H9 (cell line): ENCODE results near the gene AMBRA1. TPM values are rescaled to one million over a fixed set of nuclear protein-coding genes. Genes with fewer than 3 reads are reported as not detected.

Experiments
- DNase-seq: peaks from one replicate; pipeline ENCODE4 v3.0.0-alpha.2; 2017
- H2AFZ ChIP-seq: one replicate; pipeline ENCODE4 v1.6.1; 2013; ENCODE audit warnings: mild to moderate bottlenecking, low read length, control low read depth, moderate library complexity
- H2AK5ac ChIP-seq: 2 replicates; pipeline ENCODE4 v1.6.1; 2013; ENCODE audit warnings: low read length, control low read depth, mixed read lengths; ENCODE audit not compliant: insufficient read length
- H2BK120ac ChIP-seq: one replicate; pipeline ENCODE4 v1.6.1; 2013; ENCODE audit warnings: low read depth, mild to moderate bottlenecking, low read length, control low read depth, inconsistent platforms; ENCODE audit not compliant: poor library complexity, severe bottlenecking
- H2BK12ac ChIP-seq: 2 replicates; pipeline ENCODE4 v1.6.1; 2013; ENCODE audit warnings: low read length, control low read depth, mixed read lengths, low read depth; ENCODE audit not compliant: insufficient read length
- H2BK15ac ChIP-seq: 2 replicates; pipeline ENCODE4 v1.6.1; 2013; ENCODE audit warnings: low read depth, low read length, control low read depth
- H2BK20ac ChIP-seq: one replicate; pipeline ENCODE4 v1.6.1; 2013; ENCODE audit warnings: low read depth, mild to moderate bottlenecking, low read length, control low read depth, inconsistent platforms; ENCODE audit not compliant: poor library complexity, severe bottlenecking
- H2BK5ac ChIP-seq: 2 replicates; pipeline ENCODE4 v1.6.1; 2013; ENCODE audit warnings: low read length, control low read depth, mixed read lengths; ENCODE audit not compliant: insufficient read length
- H3K14ac ChIP-seq: 2 replicates; pipeline ENCODE4 v1.6.1; 2013; ENCODE audit warnings: low read length, control low read depth; ENCODE audit not compliant: insufficient read depth
- H3K18ac ChIP-seq: 2 replicates; pipeline ENCODE4 v1.6.1; 2013; ENCODE audit warnings: low read depth, mild to moderate bottlenecking, mixed read lengths, low read length, control low read depth; ENCODE audit not compliant: insufficient read length
- H3K23ac ChIP-seq: 2 replicates; pipeline ENCODE4 v1.6.1; 2013; ENCODE audit warnings: low read length, control low read depth, mixed read lengths, low read depth; ENCODE audit not compliant: insufficient read length
- H3K23me2 ChIP-seq: 2 replicates; pipeline ENCODE4 v1.6.1; 2013; ENCODE audit warnings: low read depth, mild to moderate bottlenecking, mixed read lengths, low read length, control low read depth; ENCODE audit not compliant: insufficient read length, poor library complexity, severe bottlenecking
- H3K27ac ChIP-seq: 2 replicates; pipeline ENCODE4 v1.5.1; 2013; ENCODE audit warnings: low read length, control low read depth, mixed read lengths, low read depth; ENCODE audit not compliant: insufficient read length
- H3K27me3 ChIP-seq: 2 replicates; pipeline ENCODE4 v1.6.1; 2013; ENCODE audit warnings: low read length, control low read depth, inconsistent platforms; ENCODE audit not compliant: insufficient read depth
- H3K4ac ChIP-seq: 2 replicates; pipeline ENCODE4 v1.6.1; 2013; ENCODE audit warnings: low read depth, mild to moderate bottlenecking, control low read depth, inconsistent platforms, low read length, moderate library complexity
- H3K4me1 ChIP-seq: 2 replicates; pipeline ENCODE4 v1.6.1; 2013; ENCODE audit warnings: low read length, control low read depth, inconsistent platforms; ENCODE audit not compliant: insufficient read depth
- H3K4me2 ChIP-seq: 2 replicates; pipeline ENCODE4 v1.6.1; 2013; ENCODE audit warnings: low read length, control low read depth, mixed read lengths; ENCODE audit not compliant: insufficient read length, insufficient read depth
- H3K56ac ChIP-seq: 2 replicates; pipeline ENCODE4 v1.6.1; 2013; ENCODE audit warnings: low read depth, mild to moderate bottlenecking, mixed read lengths, low read length, control low read depth; ENCODE audit not compliant: insufficient read length
- H3K79me1 ChIP-seq: 2 replicates; pipeline ENCODE4 v1.6.1; 2013; ENCODE audit warnings: low read depth, mild to moderate bottlenecking, moderate library complexity, low read length, control low read depth, inconsistent platforms; ENCODE audit not compliant: insufficient read depth, poor library complexity, severe bottlenecking
- H3K79me2 ChIP-seq: 2 replicates; pipeline ENCODE4 v1.6.1; 2013; ENCODE audit warnings: low read length, control low read depth, inconsistent platforms; ENCODE audit not compliant: insufficient read depth
- H3K9ac ChIP-seq: 2 replicates; pipeline ENCODE4 v1.6.1; 2013; ENCODE audit warnings: low read length, control low read depth, mixed read lengths; ENCODE audit not compliant: insufficient read length; ENCODE audit errors: extremely low read depth
- H3K9me3 ChIP-seq: one replicate; pipeline ENCODE4 v1.6.1; 2013; ENCODE audit warnings: low read depth, low read length, inconsistent platforms; ENCODE audit not compliant: control insufficient read depth
- H3T11ph ChIP-seq: one replicate; pipeline ENCODE4 v1.6.1; 2013; ENCODE audit warnings: mild to moderate bottlenecking, low read length, control low read depth, inconsistent platforms
- H4K20me1 ChIP-seq: one replicate; pipeline ENCODE4 v1.6.1; 2013; ENCODE audit not compliant: control insufficient read depth, insufficient read length, insufficient read depth
- H4K5ac ChIP-seq: 2 replicates; pipeline ENCODE4 v1.6.1; 2013; ENCODE audit warnings: low read depth, mild to moderate bottlenecking, mixed read lengths, low read length, control low read depth; ENCODE audit not compliant: insufficient read length
- H4K8ac ChIP-seq: replicated peaks from 2 replicates; pipeline ENCODE4 v1.6.1; 2013; ENCODE audit warnings: low read length, control low read depth, mixed read lengths, low read depth; ENCODE audit not compliant: insufficient read length
- H4K91ac ChIP-seq: 2 replicates; pipeline ENCODE4 v1.6.1; 2013; ENCODE audit warnings: low read depth, mild to moderate bottlenecking, moderate library complexity, mixed read lengths, low read length, control low read depth; ENCODE audit not compliant: insufficient read length
- H3K27ac Mint-ChIP-seq, 3 experiments: 2 replicates in 2 of 3; 3 replicates in 1 of 3; pipeline ENCODE4 v1.8.0; 2020 to 2021; ENCODE audit warnings: mixed read lengths in 3 of 3, mild to moderate bottlenecking in 1 of 3, moderate library complexity in 1 of 3
- H3K27me3 Mint-ChIP-seq: 2 replicates; pipeline ENCODE4 v1.8.0; 2021; ENCODE audit warnings: low read depth, mild to moderate bottlenecking, moderate library complexity, mixed read lengths
- H3K36me3 Mint-ChIP-seq, 3 experiments: 2 replicates in 2 of 3; 3 replicates in 1 of 3; pipeline ENCODE4 v1.8.0; 2020 to 2021; ENCODE audit warnings: low read depth in 3 of 3, mixed read lengths in 3 of 3; ENCODE audit not compliant: insufficient read depth in 1 of 3
- H3K4me1 Mint-ChIP-seq, 2 experiments: 2 replicates each; pipeline ENCODE4 v1.8.0; 2020; ENCODE audit warnings: mixed read lengths in 2 of 2
- H3K4me3 Mint-ChIP-seq, 2 experiments: 2 replicates in 1 of 2; 3 replicates in 1 of 2; pipeline ENCODE4 v1.8.0; 2020 to 2021; ENCODE audit warnings: mild to moderate bottlenecking in 2 of 2, mixed read lengths in 2 of 2, moderate library complexity in 1 of 2
- H3K9me3 Mint-ChIP-seq, 2 experiments: 2 replicates in 1 of 2; 3 replicates in 1 of 2; pipeline ENCODE4 v1.8.0; 2020; ENCODE audit warnings: mild to moderate bottlenecking in 2 of 2, mixed read lengths in 2 of 2, moderate library complexity in 1 of 2
- WGBS: extraction: QIAGEN DNeasy Blood & Tissue Kit; methylation state at CpG from one replicate; pipeline ENCODE4 v1.1.7; 2013; ENCODE audit warnings: missing lambda C conversion rate, low lambda C conversion rate, mixed read lengths; ENCODE audit not compliant: insufficient read length; ENCODE audit errors: extremely low coverage; 5-methylcytosine and 5-hydroxymethylcytosine counted together
- total RNA-seq: library from RNA; stranded (reverse); gene quantifications from 2 replicates; pipeline ENCODE4 v1.2.1, GENCODE V29; 2021
- TF ChIP-seq, protein P1 (sequence below): fragments of 200-600 bp; sonication (generic); conservative IDR thresholded peaks from 3 replicates; pipeline ENCODE4 v1.8.0; 2021; ENCODE audit warnings: antibody characterized with exemption, mild to moderate bottlenecking

The AMBRA1 gene
- total RNA-seq, 1 experiment from 2014 or later: 37.5 TPM

DNA sequence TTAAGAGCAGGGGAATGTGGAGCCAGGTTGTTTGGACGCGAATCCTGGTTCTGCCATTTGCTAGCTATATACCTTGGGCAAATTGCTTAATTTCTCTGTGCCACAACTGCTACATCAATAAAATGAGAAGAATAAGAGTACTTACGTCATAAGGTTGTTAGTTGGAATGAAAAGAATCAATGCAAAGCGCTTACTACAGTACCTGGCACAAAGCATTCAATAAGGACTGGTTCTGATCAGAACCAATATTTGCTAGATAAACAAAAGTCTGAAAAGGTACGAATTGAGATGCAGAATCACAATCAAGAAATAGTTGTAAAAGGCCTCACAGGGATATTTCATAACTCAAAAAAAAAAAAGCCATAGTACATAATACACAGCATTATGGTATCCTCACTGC, 11.2 kb downstream of the AMBRA1 start:
- WGBS: no CpG with 5 or more reads among the region's 5 CpGs
- H3K27me3 ChIP-seq: no peaks in the 10 kb centered on the region
- DNase-seq: no peak
- no peaks in the 10 kb centered on the region for H3K23me2 ChIP-seq
- no peak overlapping the region for H3K4me2 ChIP-seq
- H3K79me1 ChIP-seq: peaks cover 4% of the 10 kb centered on the region
- H3K14ac ChIP-seq: no peak overlapping the region
- H4K91ac ChIP-seq: no peak overlapping the region
- H3K18ac ChIP-seq: no peak overlapping the region
- H4K20me1 ChIP-seq: no peaks in the 10 kb centered on the region
- H3K9ac ChIP-seq: no peak overlapping the region
- H3K4me1 ChIP-seq: 0 out of 2 replicates have a peak, but pooled peaks cover 2% of the 10 kb centered on the region
- no peak overlapping the region for H2BK15ac ChIP-seq
- H2BK20ac ChIP-seq: no peak overlapping the region
- H3K27me3 Mint-ChIP-seq: no peaks in the 10 kb centered on the region
- TF ChIP-seq, protein P1, sequence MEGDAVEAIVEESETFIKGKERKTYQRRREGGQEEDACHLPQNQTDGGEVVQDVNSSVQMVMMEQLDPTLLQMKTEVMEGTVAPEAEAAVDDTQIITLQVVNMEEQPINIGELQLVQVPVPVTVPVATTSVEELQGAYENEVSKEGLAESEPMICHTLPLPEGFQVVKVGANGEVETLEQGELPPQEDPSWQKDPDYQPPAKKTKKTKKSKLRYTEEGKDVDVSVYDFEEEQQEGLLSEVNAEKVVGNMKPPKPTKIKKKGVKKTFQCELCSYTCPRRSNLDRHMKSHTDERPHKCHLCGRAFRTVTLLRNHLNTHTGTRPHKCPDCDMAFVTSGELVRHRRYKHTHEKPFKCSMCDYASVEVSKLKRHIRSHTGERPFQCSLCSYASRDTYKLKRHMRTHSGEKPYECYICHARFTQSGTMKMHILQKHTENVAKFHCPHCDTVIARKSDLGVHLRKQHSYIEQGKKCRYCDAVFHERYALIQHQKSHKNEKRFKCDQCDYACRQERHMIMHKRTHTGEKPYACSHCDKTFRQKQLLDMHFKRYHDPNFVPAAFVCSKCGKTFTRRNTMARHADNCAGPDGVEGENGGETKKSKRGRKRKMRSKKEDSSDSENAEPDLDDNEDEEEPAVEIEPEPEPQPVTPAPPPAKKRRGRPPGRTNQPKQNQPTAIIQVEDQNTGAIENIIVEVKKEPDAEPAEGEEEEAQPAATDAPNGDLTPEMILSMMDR: no peak
- H3K4me1 Mint-ChIP-seq: peaks cover 6 to 8% of the 10 kb centered on the region in 2 experiments
- no peak overlapping the region for H2AK5ac ChIP-seq
- H3K4me3 Mint-ChIP-seq: no peak overlapping the region
- no peaks in the 10 kb centered on the region for H3K9me3 ChIP-seq
- no peak overlapping the region for H3K56ac ChIP-seq
- peaks cover 5% of the 10 kb centered on the region; the same call in 1 of the 2 replicates for H3K79me2 ChIP-seq
- H3K23ac ChIP-seq: no peak overlapping the region
- H3T11ph ChIP-seq: no peak overlapping the region
- H2BK12ac ChIP-seq: no peak overlapping the region
- no peak overlapping the region for H2BK5ac ChIP-seq
- no peak overlapping the region for H3K27ac ChIP-seq
- H3K27ac Mint-ChIP-seq: no peak overlapping the region
- no peak overlapping the region for H2BK120ac ChIP-seq
- H4K8ac ChIP-seq: no peak overlapping the region
- peaks cover 4 to 10% (median 9%) of the 10 kb centered on the region in 3 experiments; a peak in 5 of 7 replicates for H3K36me3 Mint-ChIP-seq
- H3K9me3 Mint-ChIP-seq: peaks cover 4 to 5% of the 10 kb centered on the region in 2 experiments; a peak in 3 of 5 replicates
- H3K4ac ChIP-seq: no peak overlapping the region
- no peak overlapping the region for H4K5ac ChIP-seq
- H2AFZ ChIP-seq: no peak overlapping the region
